ENCODE measurements around the gene SORL1-AS1.

Gene SORL1-AS1

GRCh38 chr11:121452609-121453150, at the start of gene SORL1-AS1:
SORL1-AS1 (minus strand) TSS chr11:121452967.
- Mint-ChIP-seq H3K27ac (peak within 1 kb of the TSS; percentile 70 to 78 (median 73)), H3K27me3 (ENCODE audit: low read depth) (peaks cover 64% of the 10 kb centered on the region), H3K4me3 (peak within 1 kb of the TSS; percentile 96 to 97 (median 97)), H3K9me3 (no peaks in the 10 kb centered on the region), H3K36me3 (ENCODE audit: low read depth) (no peaks in the 10 kb centered on the region), H3K4me1 (peaks cover 9% of the 10 kb centered on the region)
- TF ChIP-seq, protein P1, sequence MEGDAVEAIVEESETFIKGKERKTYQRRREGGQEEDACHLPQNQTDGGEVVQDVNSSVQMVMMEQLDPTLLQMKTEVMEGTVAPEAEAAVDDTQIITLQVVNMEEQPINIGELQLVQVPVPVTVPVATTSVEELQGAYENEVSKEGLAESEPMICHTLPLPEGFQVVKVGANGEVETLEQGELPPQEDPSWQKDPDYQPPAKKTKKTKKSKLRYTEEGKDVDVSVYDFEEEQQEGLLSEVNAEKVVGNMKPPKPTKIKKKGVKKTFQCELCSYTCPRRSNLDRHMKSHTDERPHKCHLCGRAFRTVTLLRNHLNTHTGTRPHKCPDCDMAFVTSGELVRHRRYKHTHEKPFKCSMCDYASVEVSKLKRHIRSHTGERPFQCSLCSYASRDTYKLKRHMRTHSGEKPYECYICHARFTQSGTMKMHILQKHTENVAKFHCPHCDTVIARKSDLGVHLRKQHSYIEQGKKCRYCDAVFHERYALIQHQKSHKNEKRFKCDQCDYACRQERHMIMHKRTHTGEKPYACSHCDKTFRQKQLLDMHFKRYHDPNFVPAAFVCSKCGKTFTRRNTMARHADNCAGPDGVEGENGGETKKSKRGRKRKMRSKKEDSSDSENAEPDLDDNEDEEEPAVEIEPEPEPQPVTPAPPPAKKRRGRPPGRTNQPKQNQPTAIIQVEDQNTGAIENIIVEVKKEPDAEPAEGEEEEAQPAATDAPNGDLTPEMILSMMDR (IDR thresholded peaks at IDR 0.05; ENCODE audit: unreplicated experiment in 3 of 3): no peak

DNA sequence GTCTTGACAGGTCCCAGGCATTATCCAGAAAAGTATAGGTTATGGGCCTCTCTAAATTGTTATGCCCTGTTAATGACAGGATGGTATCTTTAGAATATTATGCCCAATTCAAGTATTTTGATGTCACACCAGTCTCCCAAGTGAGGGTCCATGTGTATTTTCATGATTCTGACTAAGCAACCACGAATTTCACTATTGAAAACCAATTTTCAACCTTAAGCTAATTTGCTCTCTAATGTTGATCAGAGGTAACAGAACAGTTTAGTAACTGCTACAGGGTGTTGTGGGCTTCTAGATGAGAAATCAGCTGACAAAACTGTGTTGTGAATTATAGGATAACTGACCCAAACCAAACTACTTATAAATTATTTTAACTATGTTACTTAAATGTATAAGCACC, 48.0 kb upstream of the SORL1-AS1 start:
- H3K36me3 Mint-ChIP-seq (ENCODE audit: low read depth): peaks cover 76% of the 10 kb centered on the region
- H3K27ac Mint-ChIP-seq: no peak overlapping the region
- H3K27me3 Mint-ChIP-seq (ENCODE audit: low read depth): no peaks in the 10 kb centered on the region
- peaks cover 15% of the 10 kb centered on the region for H3K9me3 Mint-ChIP-seq
- no peak overlapping the region for H3K4me3 Mint-ChIP-seq
- TF ChIP-seq, protein P1 (IDR thresholded peaks at IDR 0.05; ENCODE audit: unreplicated experiment in 3 of 3): no peak
- no peaks in the 10 kb centered on the region for H3K4me1 Mint-ChIP-seq

DNA sequence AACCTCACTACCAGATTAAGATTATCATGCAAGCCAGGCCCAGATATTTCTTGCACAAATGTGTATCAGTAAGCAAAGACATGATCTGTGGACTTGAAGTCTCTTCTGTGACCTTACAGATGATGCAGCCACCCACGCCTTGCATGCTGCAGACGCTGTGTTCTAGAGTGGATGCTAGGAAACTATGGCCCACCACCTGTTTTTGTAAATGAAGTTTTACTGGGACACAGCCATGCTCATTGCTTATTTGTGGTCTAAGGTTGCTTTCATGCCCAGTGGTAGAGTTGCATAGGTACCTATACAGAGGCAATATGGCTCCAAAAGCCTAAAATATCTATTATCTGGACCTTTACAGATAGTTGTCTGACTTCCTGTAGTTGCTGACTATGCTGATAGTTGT, 47.5 kb upstream of the SORL1-AS1 start:
- H3K4me3 Mint-ChIP-seq: no peak overlapping the region
- peaks cover 11% of the 10 kb centered on the region for H3K9me3 Mint-ChIP-seq

GRCh38 chr11:121499405-121499804, 46.6 kb upstream of the SORL1-AS1 start:
- Mint-ChIP-seq H3K36me3 (ENCODE audit: low read depth) (peaks cover 68% of the 10 kb centered on the region), H3K4me1 (no peaks in the 10 kb centered on the region), H3K4me3 (no peak overlapping the region), H3K27ac (peak overlapping the region in 1 of 3 experiments; percentile 26), H3K9me3 (peaks cover 3% of the 10 kb centered on the region), H3K27me3 (ENCODE audit: low read depth) (no peaks in the 10 kb centered on the region)
- TF ChIP-seq, protein P1 (IDR thresholded peaks at IDR 0.05; ENCODE audit: unreplicated experiment in 3 of 3): no peak

More for the DNA sequence above, 47.5 kb upstream of the SORL1-AS1 start:
- Mint-ChIP-seq H3K27me3 (ENCODE audit: low read depth) (no peaks in the 10 kb centered on the region), H3K27ac (no peak overlapping the region), H3K36me3 (ENCODE audit: low read depth) (peaks cover 76% of the 10 kb centered on the region), H3K4me1 (no peaks in the 10 kb centered on the region)
- TF ChIP-seq, protein P1 (IDR thresholded peaks at IDR 0.05; ENCODE audit: unreplicated experiment in 3 of 3): no peak

DNA sequence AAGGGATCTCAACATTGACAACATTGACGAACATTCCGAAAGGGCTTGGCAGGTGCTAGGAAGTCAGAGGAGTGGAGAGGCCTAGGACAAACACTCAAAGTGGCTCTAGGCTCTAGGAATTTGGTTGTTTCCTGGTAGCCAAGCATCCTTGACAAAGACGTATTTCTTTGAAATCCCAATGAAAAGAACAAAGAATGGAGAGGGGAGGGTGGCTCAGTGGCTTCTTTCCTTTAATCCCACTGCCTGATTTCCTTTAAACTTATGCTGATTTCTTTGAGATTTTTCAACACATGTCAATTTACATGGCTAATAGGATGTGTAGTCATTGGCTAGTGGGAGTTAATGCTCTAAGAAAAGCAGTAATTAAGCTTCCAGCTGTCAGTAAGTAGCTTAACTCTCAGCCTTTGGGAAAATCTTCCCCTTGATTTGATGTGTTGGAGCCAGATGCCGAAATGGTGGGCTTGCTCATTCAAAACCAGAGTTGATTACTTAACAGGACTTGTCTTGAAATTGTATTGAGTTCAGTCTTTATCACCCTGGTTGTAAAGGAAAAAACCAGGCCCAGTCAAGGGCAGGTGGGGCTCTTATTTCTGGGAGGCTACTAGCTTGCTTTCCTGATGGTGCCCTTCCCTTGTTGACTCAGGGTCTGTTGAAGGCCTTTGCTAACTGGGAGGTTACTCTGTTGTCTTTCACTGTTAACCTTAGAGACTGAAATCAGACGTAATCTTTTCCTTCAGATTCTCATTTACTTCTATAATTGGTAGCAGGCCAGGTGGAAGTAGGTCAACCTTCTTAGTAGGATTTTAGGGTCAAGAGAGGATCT, 44.6 kb upstream of the SORL1-AS1 start:
- H3K36me3 Mint-ChIP-seq (ENCODE audit: low read depth): peaks cover 56% of the 10 kb centered on the region
- H3K4me3 Mint-ChIP-seq: no peak overlapping the region
- TF ChIP-seq, protein P1 (IDR thresholded peaks at IDR 0.05; ENCODE audit: unreplicated experiment in 3 of 3): no peak
- H3K9me3 Mint-ChIP-seq: peaks cover 3% of the 10 kb centered on the region
- no peaks in the 10 kb centered on the region for H3K27me3 Mint-ChIP-seq (ENCODE audit: low read depth)
- no peaks in the 10 kb centered on the region for H3K4me1 Mint-ChIP-seq
- H3K27ac Mint-ChIP-seq: peak overlapping the region in 1 of 3 experiments; percentile 26

Data from nephron (organoid).